Hepatocyte (in vitro differentiated cells): Measurements from ENCODE around the gene TBC1D22B.

Experiments used
- CTCF ChIP-seq: fragments of 200-600 bp; sonication (generic); IDR thresholded peaks from 2 replicates; pipeline ENCODE4 v1.5.1; 2016; ENCODE audit warnings: antibody characterized with exemption, mild to moderate bottlenecking; ENCODE audit not compliant: poor library complexity
- EZH2phosphoT487 ChIP-seq: fragments of 200-600 bp; sonication (generic); IDR thresholded peaks from one replicate; pipeline ENCODE4 v1.6.1; 2018; ENCODE audit warnings: antibody characterized with exemption, mild to moderate bottlenecking, low read depth, moderate library complexity; ENCODE audit not compliant: unreplicated experiment, severe bottlenecking

DNA sequence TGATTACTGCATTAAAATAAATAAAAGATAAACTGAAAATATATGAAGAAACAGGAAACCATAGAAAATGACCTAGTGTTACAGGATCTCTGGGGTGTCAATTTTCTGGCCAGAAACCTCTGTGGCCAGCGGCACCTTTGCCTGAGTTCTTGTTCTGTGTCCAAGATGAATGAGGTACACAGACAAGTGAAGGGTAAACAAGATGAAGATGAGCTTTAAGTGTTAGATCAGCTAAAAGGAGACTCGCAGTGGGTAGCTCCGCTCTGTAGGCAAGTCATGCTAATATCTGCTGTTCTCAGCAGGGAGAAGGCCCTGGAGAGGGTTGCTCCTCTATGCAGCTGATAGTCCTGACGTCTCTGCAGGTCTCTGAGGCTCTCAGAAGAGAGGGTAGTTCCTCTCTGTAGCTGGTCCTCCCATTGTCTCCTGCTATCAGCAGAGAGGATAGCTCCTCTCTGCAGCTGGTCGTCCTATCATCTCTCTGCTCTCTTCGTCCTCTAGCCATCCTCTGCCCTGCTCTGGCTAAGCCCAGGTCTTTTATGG, 35.9 kb upstream of the TBC1D22B start:
- TF ChIP-seq CTCF (no peak), EZH2phosphoT487 (no peak)
